ENCODE measurements around the gene NCAN. TPM values are rescaled to one million over a fixed set of nuclear protein-coding genes. Genes with fewer than 3 reads are reported as not detected.

NCAN gene
- total and polyA plus RNA-seq, 2 of the 13 experiments (the other 11 are each of a cell fraction or from before 2014, with no cell fraction given): not detected

GRCh38 chr19:19192078-19192882 lies 19.5 kb upstream of the NCAN start, which contains the start of the genes BORCS8 and RFXANK (continued):
- TF ChIP-seq BHLHE40 (IDR thresholded peaks at IDR 0.05; ENCODE audit: low read length): no peak
- TF ChIP-seq, protein P1, sequence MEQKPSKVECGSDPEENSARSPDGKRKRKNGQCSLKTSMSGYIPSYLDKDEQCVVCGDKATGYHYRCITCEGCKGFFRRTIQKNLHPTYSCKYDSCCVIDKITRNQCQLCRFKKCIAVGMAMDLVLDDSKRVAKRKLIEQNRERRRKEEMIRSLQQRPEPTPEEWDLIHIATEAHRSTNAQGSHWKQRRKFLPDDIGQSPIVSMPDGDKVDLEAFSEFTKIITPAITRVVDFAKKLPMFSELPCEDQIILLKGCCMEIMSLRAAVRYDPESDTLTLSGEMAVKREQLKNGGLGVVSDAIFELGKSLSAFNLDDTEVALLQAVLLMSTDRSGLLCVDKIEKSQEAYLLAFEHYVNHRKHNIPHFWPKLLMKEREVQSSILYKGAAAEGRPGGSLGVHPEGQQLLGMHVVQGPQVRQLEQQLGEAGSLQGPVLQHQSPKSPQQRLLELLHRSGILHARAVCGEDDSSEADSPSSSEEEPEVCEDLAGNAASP (CRISPR knock-in tag; IDR thresholded peaks at IDR 0.05; ENCODE audit: borderline replicate concordance): no peak
- peak; percentile 71 for TF ChIP-seq SRF (IDR thresholded peaks at IDR 0.05; ENCODE audit: low read depth, low read length)
- peak; percentile 64; the same call in 1 of the 2 replicates for TF ChIP-seq ELF3 (CRISPR knock-in tag; IDR thresholded peaks at IDR 0.05)
- TF ChIP-seq ZNF484 (CRISPR knock-in tag; IDR thresholded peaks at IDR 0.05; ENCODE audit: borderline replicate concordance, low read depth): 0 out of 2 replicates have a peak, but pooled peaks have one; percentile 49
- TF ChIP-seq ZNF432 (CRISPR knock-in tag; IDR thresholded peaks at IDR 0.05; ENCODE audit: borderline replicate concordance): no peak
- peak; percentile 69; the same call in 1 of the 2 replicates for TF ChIP-seq ZBTB38 (CRISPR knock-in tag; IDR thresholded peaks at IDR 0.05)
- no peak; the same call in 1 of the 2 replicates for TF ChIP-seq PPARG (CRISPR knock-in tag; conservative IDR thresholded peaks at IDR 0.05)
- TF ChIP-seq ZNF75D (CRISPR knock-in tag; IDR thresholded peaks at IDR 0.05; ENCODE audit: borderline replicate concordance): no peak
- TF ChIP-seq, protein P2, sequence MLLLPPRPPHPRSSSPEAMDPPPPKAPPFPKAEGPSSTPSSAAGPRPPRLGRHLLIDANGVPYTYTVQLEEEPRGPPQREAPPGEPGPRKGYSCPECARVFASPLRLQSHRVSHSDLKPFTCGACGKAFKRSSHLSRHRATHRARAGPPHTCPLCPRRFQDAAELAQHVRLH (CRISPR knock-in tag; IDR thresholded peaks at IDR 0.05; ENCODE audit: borderline replicate concordance, low read depth): peak; percentile 95
- peak; percentile 83; the same call in 1 of the 2 replicates for TF ChIP-seq ZNF547 (CRISPR knock-in tag; IDR thresholded peaks at IDR 0.05)
- peak; percentile 87 for TF ChIP-seq POGZ (CRISPR knock-in tag; IDR thresholded peaks at IDR 0.05)
- peak; percentile 86 for TF ChIP-seq SP4 (CRISPR knock-in tag; IDR thresholded peaks at IDR 0.05)
- no peak for TF ChIP-seq MATR3 (CRISPR knock-in tag; IDR thresholded peaks at IDR 0.05)
- TF ChIP-seq ZNF883 (CRISPR knock-in tag; IDR thresholded peaks at IDR 0.05; ENCODE audit: not compliant biosample characterization): peak; percentile 61
- 0 out of 2 replicates have a peak, but pooled peaks have one; percentile 30 for TF ChIP-seq ZNF878 (CRISPR knock-in tag; IDR thresholded peaks at IDR 0.05)
- no peak for TF ChIP-seq ATRX (CRISPR knock-in tag; IDR thresholded peaks at IDR 0.05; ENCODE audit: borderline replicate concordance)
- TF ChIP-seq NR2F1 (CRISPR knock-in tag; IDR thresholded peaks at IDR 0.05): no peak
- peak; percentile 87 for TF ChIP-seq NR2C2 (CRISPR knock-in tag; IDR thresholded peaks at IDR 0.05; ENCODE audit: borderline replicate concordance)
- TF ChIP-seq PCBP1 (IDR thresholded peaks at IDR 0.05; ENCODE audit: borderline replicate concordance, low read depth, low read length): peak; percentile 97
- TF ChIP-seq ZNF782 (CRISPR knock-in tag; IDR thresholded peaks at IDR 0.05; ENCODE audit: borderline replicate concordance): 0 out of 2 replicates have a peak, but pooled peaks have one; percentile 68
- no peak for TF ChIP-seq ZBTB20 (CRISPR knock-in tag; IDR thresholded peaks at IDR 0.05; ENCODE audit: borderline replicate concordance, low read depth)
- TF ChIP-seq RFXANK (CRISPR knock-in tag; IDR thresholded peaks at IDR 0.05): no peak
- no peak for TF ChIP-seq LRRFIP1 (CRISPR knock-in tag; conservative IDR thresholded peaks at IDR 0.05)
- TF ChIP-seq ZNF296 (CRISPR knock-in tag; conservative IDR thresholded peaks at IDR 0.05): no peak
- TF ChIP-seq ZNF564 (CRISPR knock-in tag; IDR thresholded peaks at IDR 0.05): 0 out of 2 replicates have a peak, but pooled peaks have one; percentile 64
- peak; percentile 78; the same call in 1 of the 2 replicates for TF ChIP-seq ZNF335 (CRISPR knock-in tag; IDR thresholded peaks at IDR 0.05)

Data from HepG2 (cell line).